Measurements from ENCODE around the gene FOXC1. TPM values are rescaled to one million over a fixed set of nuclear protein-coding genes. Genes with fewer than 3 reads are reported as not detected.

FOXC1 gene
- total RNA-seq, 1 experiment from 2014 or later: 16.7 TPM

GRCh38 chr6:1615853-1616420 lies 6.2 kb downstream of the FOXC1 start:
- CTCF ChIA-PET: interaction anchor here (0.9 to 1.5 kb wide), 3 partner anchors 19 to 488 kb away, joined by 4 to 5 read pairs (median 4); no protein-coding TSS in a partner anchor
- H3K4me1 Mint-ChIP-seq (ENCODE audit: insufficient read depth, unreplicated experiment): no peaks in the 10 kb centered on the region
- intact Hi-C loops (cut with micrococcal nuclease): no loop called here
- H3K9me3 Mint-ChIP-seq (ENCODE audit: unreplicated experiment): no peaks in the 10 kb centered on the region
- BruUV-seq (replicated peaks): no TSS peak
- no peaks in the 10 kb centered on the region for H3K27me3 Mint-ChIP-seq (ENCODE audit: insufficient read depth, unreplicated experiment)
- no peak overlapping the region for H3K4me3 Mint-ChIP-seq (ENCODE audit: unreplicated experiment)
- no peak for TF ChIP-seq CTCF (IDR thresholded peaks at IDR 0.05; ENCODE audit: unreplicated experiment)
- peaks cover 7% of the 10 kb centered on the region for H3K36me3 Mint-ChIP-seq (ENCODE audit: insufficient read depth, unreplicated experiment)
- no peak for DNase-seq (ENCODE audit: unreplicated experiment)
- POLR2A ChIA-PET: no interaction called here
- no peak overlapping the region for H3K27ac Mint-ChIP-seq (ENCODE audit: low read depth, unreplicated experiment)

- no peaks in the 10 kb centered on the region for H3K27me3 Mint-ChIP-seq (ENCODE audit: insufficient read depth, unreplicated experiment)
- H3K27ac Mint-ChIP-seq (ENCODE audit: low read depth, unreplicated experiment): no peak overlapping the region
- H3K4me3 Mint-ChIP-seq (ENCODE audit: unreplicated experiment): no peak overlapping the region
- BruUV-seq (replicated peaks): no TSS peak
- TF ChIP-seq CTCF (IDR thresholded peaks at IDR 0.05; ENCODE audit: unreplicated experiment): no peak
- DNase-seq (ENCODE audit: unreplicated experiment): no peak
- ChIA-PET CTCF (interaction anchor here (1.3 kb wide), 1 partner anchor 487 kb away, joined by 5 read pairs; no protein-coding TSS in a partner anchor), POLR2A (interaction anchor here (0.7 to 1.1 kb wide), 2 partner anchors 68 to 988 kb away, joined by 3 to 4 read pairs; no protein-coding TSS in a partner anchor)
- no peaks in the 10 kb centered on the region for H3K4me1 Mint-ChIP-seq (ENCODE audit: insufficient read depth, unreplicated experiment)
- H3K9me3 Mint-ChIP-seq (ENCODE audit: unreplicated experiment): no peaks in the 10 kb centered on the region
- peaks cover 7% of the 10 kb centered on the region for H3K36me3 Mint-ChIP-seq (ENCODE audit: insufficient read depth, unreplicated experiment)
- intact Hi-C loops (cut with micrococcal nuclease): no loop called here
These were observed 7.2 kb downstream of the FOXC1 start for GRCh38 chr6:1616701-1617463.

GRCh38 chr6:1617466-1618310 lies 8.0 kb downstream of the FOXC1 start:
- H3K27ac Mint-ChIP-seq (ENCODE audit: low read depth, unreplicated experiment): no peak overlapping the region

More at GRCh38 chr6:1617466-1618310, 8.0 kb downstream of the FOXC1 start:
- ChIA-PET CTCF (interaction anchor here (1.3 kb wide), 1 partner anchor 487 kb away, joined by 5 read pairs; no protein-coding TSS in a partner anchor), POLR2A (interaction anchor here (0.6 to 1.1 kb wide), 2 partner anchors 67 to 169 kb away, joined by 3 to 4 read pairs; no protein-coding TSS in a partner anchor)
- intact Hi-C loops (cut with micrococcal nuclease): no loop called here
- Mint-ChIP-seq H3K36me3 (ENCODE audit: insufficient read depth, unreplicated experiment) (peaks cover 7% of the 10 kb centered on the region), H3K4me3 (ENCODE audit: unreplicated experiment) (no peak overlapping the region), H3K4me1 (ENCODE audit: insufficient read depth, unreplicated experiment) (no peaks in the 10 kb centered on the region), H3K9me3 (ENCODE audit: unreplicated experiment) (no peaks in the 10 kb centered on the region), H3K27me3 (ENCODE audit: insufficient read depth, unreplicated experiment) (no peaks in the 10 kb centered on the region)
- TF ChIP-seq CTCF (IDR thresholded peaks at IDR 0.05; ENCODE audit: unreplicated experiment): no peak
- no peak for DNase-seq (ENCODE audit: unreplicated experiment)
- BruUV-seq (replicated peaks): no TSS peak
